AG09319 (cell line): Measurements from ENCODE around the gene WNT5B.

ENCODE experiments used
- DNase-seq: peaks from one replicate; pipeline ENCODE4 v3.0.0-alpha.2; 2010; ENCODE audit warnings: low read depth; ENCODE audit errors: extremely low read depth
- CTCF ChIP-seq: IDR thresholded peaks from 2 replicates; pipeline ENCODE4 v1.5.1; 2011; ENCODE audit warnings: low read depth, mild to moderate bottlenecking, inconsistent platforms, low read length, moderate library complexity

The WNT5B gene

GRCh38 chr12:1619159-1619558, 9.9 kb upstream of the WNT5B start:
- no peak for TF ChIP-seq CTCF
- DNase-seq = no peak

GRCh38 chr12:1619587-1619986, 9.4 kb upstream of the WNT5B start:
- no peak for DNase-seq

GRCh38 chr12:1620092-1620491, 8.9 kb upstream of the WNT5B start:
- DNase-seq = no peak
- TF ChIP-seq CTCF = no peak

More at GRCh38 chr12:1619587-1619986, 9.4 kb upstream of the WNT5B start:
- TF ChIP-seq CTCF = no peak

- no peak for DNase-seq
- TF ChIP-seq CTCF = no peak
These were observed 6.6 kb upstream of the WNT5B start for GRCh38 chr12:1622406-1622805.

GRCh38 chr12:1629338-1630132, 504 bp downstream of the WNT5B start:
- no peak; the same call in 1 of the 2 replicates for TF ChIP-seq CTCF
- no peak for DNase-seq

DNA sequence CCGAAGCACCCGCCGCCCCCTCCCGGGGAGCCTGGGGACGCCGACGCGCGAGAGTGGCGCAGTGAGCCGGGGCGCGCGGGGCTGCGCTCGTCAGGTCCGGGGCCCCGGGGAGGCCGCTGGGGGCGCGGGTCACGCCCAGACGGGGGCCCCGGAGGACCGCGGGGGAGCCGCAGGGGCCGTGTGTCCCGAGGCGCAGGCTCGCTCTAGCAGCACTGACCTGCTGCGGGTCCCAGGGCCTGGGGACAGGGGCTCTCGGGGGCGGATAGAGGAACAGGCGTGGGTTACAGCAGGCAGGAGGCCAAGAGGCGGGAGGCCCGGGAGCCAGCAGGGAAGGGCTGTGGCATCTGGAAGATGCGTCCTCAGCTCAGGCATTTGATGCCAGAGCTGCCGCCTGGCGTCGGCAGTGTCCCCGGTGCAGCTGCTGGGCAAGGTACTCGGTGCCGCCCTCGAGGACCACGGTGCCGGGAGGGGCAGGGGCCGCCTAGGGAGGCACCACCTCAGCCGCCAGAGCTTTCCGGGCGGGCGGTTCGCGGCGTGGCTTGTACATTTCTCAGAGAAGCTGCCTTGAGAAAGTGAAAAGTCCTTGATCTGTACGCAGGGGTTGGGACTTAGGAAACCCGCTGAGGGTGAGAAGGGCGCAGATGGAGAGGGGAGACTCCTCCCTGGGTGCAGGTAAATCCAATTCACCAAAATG, 1.2 kb downstream of the WNT5B start:
- peak; percentile 14 for TF ChIP-seq CTCF
- no peak for DNase-seq
